ENCODE results near the gene KRT12. TPM values are rescaled to one million over a fixed set of nuclear protein-coding genes. Genes with fewer than 3 reads are reported as not detected.

The KRT12 gene
- polyA plus RNA-seq (2012; ENCODE audit: insufficient read depth, insufficient read length) = not detected

GRCh38 chr17:40866838-40867237 is at the start of gene KRT12:
TSS of gene KRT12 (minus strand) at chr17:40867223. CDS start at chr17:40867186, 37 bp downstream.
- no peak for DNase-seq (ENCODE audit: low read depth, low spot score)
- no peak within 1 kb of the TSS for H3K4me3 ChIP-seq (ENCODE audit: low read length)

GRCh38 chr17:40916366-40916765 is 49.3 kb upstream of the KRT12 start:
- no peak overlapping the region for H3K4me3 ChIP-seq (ENCODE audit: low read length)
- no peak for DNase-seq (ENCODE audit: low read depth, low spot score)

- DNase-seq (ENCODE audit: low read depth, low spot score) = no peak
- H3K4me3 ChIP-seq (ENCODE audit: low read length) = no peak overlapping the region
These were observed 48.8 kb upstream of the KRT12 start for GRCh38 chr17:40915721-40916256.

GRCh38 chr17:40915199-40915661 is 48.2 kb upstream of the KRT12 start:
- DNase-seq (ENCODE audit: low read depth, low spot score) = no peak
- no peak overlapping the region for H3K4me3 ChIP-seq (ENCODE audit: low read length)

GRCh38 chr17:40914075-40914855 is 47.2 kb upstream of the KRT12 start:
- DNase-seq (ENCODE audit: low read depth, low spot score) = no peak
- no peak overlapping the region for H3K4me3 ChIP-seq (ENCODE audit: low read length)

- no peak for DNase-seq (ENCODE audit: low read depth, low spot score)
- no peak overlapping the region for H3K4me3 ChIP-seq (ENCODE audit: low read length)
These were observed 45.6 kb upstream of the KRT12 start for GRCh38 chr17:40912486-40913210.

- no peak overlapping the region for H3K4me3 ChIP-seq (ENCODE audit: low read length)
- no peak for DNase-seq (ENCODE audit: low read depth, low spot score)
These were observed 43.4 kb upstream of the KRT12 start for GRCh38 chr17:40910441-40910841.

- no peak for DNase-seq (ENCODE audit: low read depth, low spot score)
- no peak overlapping the region for H3K4me3 ChIP-seq (ENCODE audit: low read length)
These were observed 42.7 kb upstream of the KRT12 start for GRCh38 chr17:40909755-40910154.

GRCh38 chr17:40909351-40909750 is 42.3 kb upstream of the KRT12 start:
- DNase-seq (ENCODE audit: low read depth, low spot score) = peak; percentile 30
- no peak overlapping the region for H3K4me3 ChIP-seq (ENCODE audit: low read length)

- no peak for DNase-seq (ENCODE audit: low read depth, low spot score)
- no peak overlapping the region for H3K4me3 ChIP-seq (ENCODE audit: low read length)
These were observed 39.6 kb upstream of the KRT12 start for GRCh38 chr17:40906613-40907012.

GRCh38 chr17:40905370-40905769 is 38.3 kb upstream of the KRT12 start:
- no peak overlapping the region for H3K4me3 ChIP-seq (ENCODE audit: low read length)
- DNase-seq (ENCODE audit: low read depth, low spot score) = no peak

- H3K4me3 ChIP-seq (ENCODE audit: low read length) = no peak overlapping the region
- no peak for DNase-seq (ENCODE audit: low read depth, low spot score)
These were observed 36.3 kb upstream of the KRT12 start for GRCh38 chr17:40903129-40903847.

- no peak overlapping the region for H3K4me3 ChIP-seq (ENCODE audit: low read length)
- DNase-seq (ENCODE audit: low read depth, low spot score) = no peak
These were observed 35.5 kb upstream of the KRT12 start for GRCh38 chr17:40902498-40902897.

- no peak overlapping the region for H3K4me3 ChIP-seq (ENCODE audit: low read length)
- no peak for DNase-seq (ENCODE audit: low read depth, low spot score)
These were observed 35.0 kb upstream of the KRT12 start for GRCh38 chr17:40901981-40902474.

- no peak for DNase-seq (ENCODE audit: low read depth, low spot score)
- H3K4me3 ChIP-seq (ENCODE audit: low read length) = no peak overlapping the region
These were observed 33.9 kb upstream of the KRT12 start for GRCh38 chr17:40900809-40901356.

GRCh38 chr17:40896916-40897455 is 30.0 kb upstream of the KRT12 start:
- no peak for DNase-seq (ENCODE audit: low read depth, low spot score)
- H3K4me3 ChIP-seq (ENCODE audit: low read length) = no peak overlapping the region

GRCh38 chr17:40895106-40895730 is 28.2 kb upstream of the KRT12 start:
- no peak for DNase-seq (ENCODE audit: low read depth, low spot score)
- no peak overlapping the region for H3K4me3 ChIP-seq (ENCODE audit: low read length)

- no peak for DNase-seq (ENCODE audit: low read depth, low spot score)
- no peak overlapping the region for H3K4me3 ChIP-seq (ENCODE audit: low read length)
These were observed 21.2 kb upstream of the KRT12 start for GRCh38 chr17:40888196-40888720.
